ENCODE measurements around the gene KHDRBS2.

DNA sequence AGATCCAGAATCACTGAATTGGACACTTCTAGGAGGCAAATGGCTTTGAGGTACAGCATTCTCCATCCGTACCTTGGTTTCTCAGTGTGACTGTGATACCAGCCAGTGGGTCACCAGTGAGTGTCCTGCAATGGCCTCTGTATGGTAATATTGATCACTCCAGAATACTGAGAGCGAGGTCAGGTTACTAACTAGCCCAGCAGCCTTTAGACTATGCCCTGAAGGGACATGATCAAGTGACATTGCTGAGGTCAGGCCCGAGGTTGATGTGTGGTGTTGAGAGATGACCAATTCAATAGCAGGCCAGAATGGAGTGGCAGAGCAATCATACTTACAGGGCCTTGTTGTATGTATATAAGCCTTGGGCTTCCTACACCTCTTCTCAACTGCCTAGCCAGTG lies 476.0 kb downstream of the KHDRBS2 start:
- TF ChIP-seq POLR2A (IDR thresholded peaks at IDR 0.05) = no peak
- TF ChIP-seq, protein P1, sequence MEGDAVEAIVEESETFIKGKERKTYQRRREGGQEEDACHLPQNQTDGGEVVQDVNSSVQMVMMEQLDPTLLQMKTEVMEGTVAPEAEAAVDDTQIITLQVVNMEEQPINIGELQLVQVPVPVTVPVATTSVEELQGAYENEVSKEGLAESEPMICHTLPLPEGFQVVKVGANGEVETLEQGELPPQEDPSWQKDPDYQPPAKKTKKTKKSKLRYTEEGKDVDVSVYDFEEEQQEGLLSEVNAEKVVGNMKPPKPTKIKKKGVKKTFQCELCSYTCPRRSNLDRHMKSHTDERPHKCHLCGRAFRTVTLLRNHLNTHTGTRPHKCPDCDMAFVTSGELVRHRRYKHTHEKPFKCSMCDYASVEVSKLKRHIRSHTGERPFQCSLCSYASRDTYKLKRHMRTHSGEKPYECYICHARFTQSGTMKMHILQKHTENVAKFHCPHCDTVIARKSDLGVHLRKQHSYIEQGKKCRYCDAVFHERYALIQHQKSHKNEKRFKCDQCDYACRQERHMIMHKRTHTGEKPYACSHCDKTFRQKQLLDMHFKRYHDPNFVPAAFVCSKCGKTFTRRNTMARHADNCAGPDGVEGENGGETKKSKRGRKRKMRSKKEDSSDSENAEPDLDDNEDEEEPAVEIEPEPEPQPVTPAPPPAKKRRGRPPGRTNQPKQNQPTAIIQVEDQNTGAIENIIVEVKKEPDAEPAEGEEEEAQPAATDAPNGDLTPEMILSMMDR (IDR thresholded peaks at IDR 0.05) = no peak

Data from Peyer's patch (tissue), 4 donors.